ENCODE results near the gene ATP2C2. TPM values are rescaled to one million over a fixed set of nuclear protein-coding genes. Genes with fewer than 3 reads are reported as not detected.

The ATP2C2 gene
- total RNA-seq, 1 experiment from 2014 or later: 0.67 TPM

DNA sequence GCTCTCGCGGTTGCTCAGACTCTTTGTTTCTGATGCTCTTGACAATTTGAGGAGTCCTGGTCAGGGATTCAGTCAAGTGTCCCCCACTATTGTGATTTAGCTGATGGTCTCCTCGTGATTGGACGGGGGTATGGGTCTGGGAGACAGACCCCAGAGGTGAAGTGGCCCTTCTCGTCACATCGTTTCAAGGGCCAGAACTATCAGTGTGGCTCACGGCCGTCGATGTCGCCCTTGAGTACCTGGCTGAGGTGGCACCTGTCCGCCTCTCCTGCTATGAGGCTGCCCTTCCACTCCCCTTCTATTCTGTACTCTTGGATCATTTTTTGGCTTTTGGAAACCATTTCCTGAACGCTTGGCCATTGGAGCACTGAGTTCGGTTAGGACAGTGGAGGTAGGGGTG lies 143.5 kb downstream of the ATP2C2 start:
- intact Hi-C loops (cut with micrococcal nuclease; ENCODE audit: unreplicated experiment): loop anchor here (1.0 to 5.0 kb wide), 2 partner anchors 110 to 210 kb away; no protein-coding TSS in a partner anchor
- Histone ChIP-seq H3K9me3 (ENCODE audit: control insufficient read depth, insufficient read depth, low read depth, low read length) (no peaks in the 10 kb centered on the region), H3K27me3 (ENCODE audit: control insufficient read depth, insufficient read depth, low read length) (no peaks in the 10 kb centered on the region), H3K4me3 (ENCODE audit: low read depth in 2 of 2, low read length in 2 of 2) (no peak overlapping the region), H3K36me3 (ENCODE audit: control insufficient read depth, insufficient read depth, low read length) (no peaks in the 10 kb centered on the region), H3K27ac (ENCODE audit: low read length) (no peak overlapping the region; the same call in 1 of the 2 replicates), H3K4me1 (ENCODE audit: control insufficient read depth, insufficient read depth, low read length) (peaks cover 9% of the 10 kb centered on the region)
- POLR2A ChIA-PET: no interaction called here
- DNase-seq (ENCODE audit: low read depth, low spot score) (no peak), ATAC-seq (no peak)
- in situ Hi-C loops (cut with HindIII; ENCODE audit: low pct_unique_long_range_greater_than_20kb, low sequenced_read_pairs): no loop called here
- TF ChIP-seq, protein P1, sequence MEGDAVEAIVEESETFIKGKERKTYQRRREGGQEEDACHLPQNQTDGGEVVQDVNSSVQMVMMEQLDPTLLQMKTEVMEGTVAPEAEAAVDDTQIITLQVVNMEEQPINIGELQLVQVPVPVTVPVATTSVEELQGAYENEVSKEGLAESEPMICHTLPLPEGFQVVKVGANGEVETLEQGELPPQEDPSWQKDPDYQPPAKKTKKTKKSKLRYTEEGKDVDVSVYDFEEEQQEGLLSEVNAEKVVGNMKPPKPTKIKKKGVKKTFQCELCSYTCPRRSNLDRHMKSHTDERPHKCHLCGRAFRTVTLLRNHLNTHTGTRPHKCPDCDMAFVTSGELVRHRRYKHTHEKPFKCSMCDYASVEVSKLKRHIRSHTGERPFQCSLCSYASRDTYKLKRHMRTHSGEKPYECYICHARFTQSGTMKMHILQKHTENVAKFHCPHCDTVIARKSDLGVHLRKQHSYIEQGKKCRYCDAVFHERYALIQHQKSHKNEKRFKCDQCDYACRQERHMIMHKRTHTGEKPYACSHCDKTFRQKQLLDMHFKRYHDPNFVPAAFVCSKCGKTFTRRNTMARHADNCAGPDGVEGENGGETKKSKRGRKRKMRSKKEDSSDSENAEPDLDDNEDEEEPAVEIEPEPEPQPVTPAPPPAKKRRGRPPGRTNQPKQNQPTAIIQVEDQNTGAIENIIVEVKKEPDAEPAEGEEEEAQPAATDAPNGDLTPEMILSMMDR (IDR thresholded peaks at IDR 0.05): no peak
- no peak for TF ChIP-seq POLR2AphosphoS5 (IDR thresholded peaks at IDR 0.05; ENCODE audit: low read depth, low read length)
- TF ChIP-seq TCF7L2 (IDR thresholded peaks at IDR 0.05; ENCODE audit: low read depth, low read length): no peak
- TF ChIP-seq, protein P2, sequence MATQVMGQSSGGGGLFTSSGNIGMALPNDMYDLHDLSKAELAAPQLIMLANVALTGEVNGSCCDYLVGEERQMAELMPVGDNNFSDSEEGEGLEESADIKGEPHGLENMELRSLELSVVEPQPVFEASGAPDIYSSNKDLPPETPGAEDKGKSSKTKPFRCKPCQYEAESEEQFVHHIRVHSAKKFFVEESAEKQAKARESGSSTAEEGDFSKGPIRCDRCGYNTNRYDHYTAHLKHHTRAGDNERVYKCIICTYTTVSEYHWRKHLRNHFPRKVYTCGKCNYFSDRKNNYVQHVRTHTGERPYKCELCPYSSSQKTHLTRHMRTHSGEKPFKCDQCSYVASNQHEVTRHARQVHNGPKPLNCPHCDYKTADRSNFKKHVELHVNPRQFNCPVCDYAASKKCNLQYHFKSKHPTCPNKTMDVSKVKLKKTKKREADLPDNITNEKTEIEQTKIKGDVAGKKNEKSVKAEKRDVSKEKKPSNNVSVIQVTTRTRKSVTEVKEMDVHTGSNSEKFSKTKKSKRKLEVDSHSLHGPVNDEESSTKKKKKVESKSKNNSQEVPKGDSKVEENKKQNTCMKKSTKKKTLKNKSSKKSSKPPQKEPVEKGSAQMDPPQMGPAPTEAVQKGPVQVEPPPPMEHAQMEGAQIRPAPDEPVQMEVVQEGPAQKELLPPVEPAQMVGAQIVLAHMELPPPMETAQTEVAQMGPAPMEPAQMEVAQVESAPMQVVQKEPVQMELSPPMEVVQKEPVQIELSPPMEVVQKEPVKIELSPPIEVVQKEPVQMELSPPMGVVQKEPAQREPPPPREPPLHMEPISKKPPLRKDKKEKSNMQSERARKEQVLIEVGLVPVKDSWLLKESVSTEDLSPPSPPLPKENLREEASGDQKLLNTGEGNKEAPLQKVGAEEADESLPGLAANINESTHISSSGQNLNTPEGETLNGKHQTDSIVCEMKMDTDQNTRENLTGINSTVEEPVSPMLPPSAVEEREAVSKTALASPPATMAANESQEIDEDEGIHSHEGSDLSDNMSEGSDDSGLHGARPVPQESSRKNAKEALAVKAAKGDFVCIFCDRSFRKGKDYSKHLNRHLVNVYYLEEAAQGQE (IDR thresholded peaks at IDR 0.05; ENCODE audit: insufficient read depth in 1 of 2, low read depth in 2 of 2, low read length in 1 of 2): no peak
- no peak for TF ChIP-seq SIN3A (IDR thresholded peaks at IDR 0.05; ENCODE audit: borderline replicate concordance, insufficient read depth, low read depth, low read length)
- CTCF ChIA-PET: interaction anchor here (1.2 to 2.0 kb wide), 3 partner anchors 10 to 136 kb away, joined by 3 to 13 read pairs (median 7); partner anchors contain the start of gene KLHL36
- BruUV-seq (replicated peaks): no TSS peak

DNA sequence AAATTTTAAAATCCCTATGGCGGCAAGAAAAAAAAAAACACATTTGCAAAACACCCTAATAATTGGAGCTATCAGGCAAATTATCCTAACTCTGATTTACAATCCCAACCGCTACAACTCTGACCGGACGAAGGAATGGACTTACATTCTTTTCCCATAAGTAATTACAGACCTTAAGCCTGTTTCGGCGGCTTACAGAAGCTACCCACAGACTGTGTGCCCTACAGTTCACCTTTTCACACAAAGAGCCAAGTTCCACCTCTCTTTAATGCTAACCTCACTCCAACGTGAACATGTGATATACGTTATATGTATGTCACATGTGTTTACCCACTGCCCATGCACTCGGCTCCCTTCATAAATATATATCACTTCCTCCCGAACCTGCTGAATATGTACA lies 144.8 kb downstream of the ATP2C2 start:
- CTCF ChIA-PET: interaction anchor here (0.6 kb wide), 1 partner anchor 297 kb away, joined by 3 read pairs; no protein-coding TSS in a partner anchor
- H3K4me1 ChIP-seq (ENCODE audit: control insufficient read depth, insufficient read depth, low read length): peaks cover 9% of the 10 kb centered on the region
- H3K9me3 ChIP-seq (ENCODE audit: control insufficient read depth, insufficient read depth, low read depth, low read length): no peaks in the 10 kb centered on the region
- DNase-seq (ENCODE audit: low read depth, low spot score) (no peak), ATAC-seq (0 out of 2 replicates have a peak, but pooled peaks have one; percentile 7)
- H3K27ac ChIP-seq (ENCODE audit: low read length): no peak overlapping the region; the same call in 1 of the 2 replicates
- in situ Hi-C loops (cut with HindIII; ENCODE audit: low pct_unique_long_range_greater_than_20kb, low sequenced_read_pairs): no loop called here
- no peaks in the 10 kb centered on the region for H3K36me3 ChIP-seq (ENCODE audit: control insufficient read depth, insufficient read depth, low read length)
- intact Hi-C loops (cut with micrococcal nuclease; ENCODE audit: unreplicated experiment): loop anchor here (5.0 kb wide), 1 partner anchor 209 kb away; no protein-coding TSS in a partner anchor
- no peak overlapping the region for H3K4me3 ChIP-seq (ENCODE audit: low read depth in 2 of 2, low read length in 2 of 2)
- BruUV-seq (replicated peaks): no TSS peak
- TF ChIP-seq SIN3A (IDR thresholded peaks at IDR 0.05; ENCODE audit: borderline replicate concordance, insufficient read depth, low read depth, low read length) (no peak), POLR2AphosphoS5 (IDR thresholded peaks at IDR 0.05; ENCODE audit: low read depth, low read length) (no peak), TCF7L2 (IDR thresholded peaks at IDR 0.05; ENCODE audit: low read depth, low read length) (no peak)
- TF ChIP-seq, protein P1 (IDR thresholded peaks at IDR 0.05): no peak
- TF ChIP-seq, protein P2 (IDR thresholded peaks at IDR 0.05; ENCODE audit: insufficient read depth in 1 of 2, low read depth in 2 of 2, low read length in 1 of 2): no peak
- POLR2A ChIA-PET: no interaction called here
- H3K27me3 ChIP-seq (ENCODE audit: control insufficient read depth, insufficient read depth, low read length): no peaks in the 10 kb centered on the region

Data from Panc1 (cell line).